HG02678 (cell line): ENCODE results near the gene CCSER1.
"Not testable (repeated sequence)": the region's sequence is repeated elsewhere in the genome, so short reads cannot be mapped to it uniquely, and the experiment has no call there.

Experiments used
- ATAC-seq: cut with Tn5 transposase; IDR thresholded peaks from one replicate; pipeline ENCODE4 v1.9.1; 2021; ENCODE audit warnings: mild to moderate bottlenecking, moderate library complexity; ENCODE audit not compliant: unreplicated experiment

The CCSER1 gene

DNA sequence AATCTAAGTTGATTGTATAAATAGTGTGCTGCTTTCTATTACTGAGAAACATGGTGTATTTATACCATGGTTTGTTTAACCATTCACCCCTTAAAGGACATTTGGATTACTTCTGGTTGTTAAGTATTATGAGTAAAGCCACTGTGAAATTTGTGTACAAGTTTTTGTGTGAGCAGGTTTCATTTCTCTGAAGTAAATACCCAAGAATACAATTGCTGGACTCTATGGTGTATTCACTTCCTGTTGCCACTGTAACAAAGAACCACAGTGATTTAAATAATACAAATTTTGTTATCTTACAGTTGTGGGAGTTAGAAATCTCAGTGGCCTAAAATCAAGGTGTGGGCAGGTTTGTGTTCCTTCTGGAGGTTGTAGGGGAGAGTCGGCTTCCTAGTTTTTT, 869.6 kb downstream of the CCSER1 start:
- no peak for ATAC-seq

DNA sequence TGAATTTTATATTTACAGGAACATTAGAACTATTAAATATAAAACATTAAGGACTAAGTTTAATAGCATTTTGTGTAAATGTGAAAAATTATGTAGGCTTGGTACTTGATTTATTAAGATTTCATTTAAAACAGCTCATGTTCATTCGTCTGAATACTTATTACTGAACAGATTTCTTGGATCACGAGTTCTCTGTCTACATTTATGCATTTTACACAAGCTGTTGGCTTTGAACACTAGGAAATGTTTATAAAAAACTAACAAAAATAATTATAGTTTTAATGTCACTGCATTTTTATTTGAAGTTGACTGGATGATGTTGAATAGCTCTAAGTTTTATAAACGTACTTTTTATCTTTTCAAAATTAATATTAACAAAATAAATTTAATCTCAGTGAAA, 888.7 kb downstream of the CCSER1 start:
- no peak for ATAC-seq

DNA sequence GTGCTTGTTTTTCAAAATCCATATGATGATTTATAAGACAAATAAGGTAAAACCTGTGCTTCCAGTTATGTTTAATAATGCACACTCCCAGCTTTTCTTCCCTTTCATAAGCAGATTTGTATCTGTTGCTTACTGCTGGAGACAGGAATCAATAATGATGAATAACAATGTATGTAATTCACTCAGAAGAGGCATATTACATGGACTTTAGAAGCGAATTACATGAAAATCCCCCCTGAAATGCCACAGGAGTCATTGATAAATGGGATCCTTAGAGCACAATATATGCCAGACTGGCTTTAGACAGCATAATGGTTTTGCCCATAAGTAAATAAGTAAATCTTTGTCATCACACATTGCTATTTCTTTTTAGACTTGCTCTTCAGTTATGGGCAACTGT, 892.3 kb downstream of the CCSER1 start:
- no peak for ATAC-seq

DNA sequence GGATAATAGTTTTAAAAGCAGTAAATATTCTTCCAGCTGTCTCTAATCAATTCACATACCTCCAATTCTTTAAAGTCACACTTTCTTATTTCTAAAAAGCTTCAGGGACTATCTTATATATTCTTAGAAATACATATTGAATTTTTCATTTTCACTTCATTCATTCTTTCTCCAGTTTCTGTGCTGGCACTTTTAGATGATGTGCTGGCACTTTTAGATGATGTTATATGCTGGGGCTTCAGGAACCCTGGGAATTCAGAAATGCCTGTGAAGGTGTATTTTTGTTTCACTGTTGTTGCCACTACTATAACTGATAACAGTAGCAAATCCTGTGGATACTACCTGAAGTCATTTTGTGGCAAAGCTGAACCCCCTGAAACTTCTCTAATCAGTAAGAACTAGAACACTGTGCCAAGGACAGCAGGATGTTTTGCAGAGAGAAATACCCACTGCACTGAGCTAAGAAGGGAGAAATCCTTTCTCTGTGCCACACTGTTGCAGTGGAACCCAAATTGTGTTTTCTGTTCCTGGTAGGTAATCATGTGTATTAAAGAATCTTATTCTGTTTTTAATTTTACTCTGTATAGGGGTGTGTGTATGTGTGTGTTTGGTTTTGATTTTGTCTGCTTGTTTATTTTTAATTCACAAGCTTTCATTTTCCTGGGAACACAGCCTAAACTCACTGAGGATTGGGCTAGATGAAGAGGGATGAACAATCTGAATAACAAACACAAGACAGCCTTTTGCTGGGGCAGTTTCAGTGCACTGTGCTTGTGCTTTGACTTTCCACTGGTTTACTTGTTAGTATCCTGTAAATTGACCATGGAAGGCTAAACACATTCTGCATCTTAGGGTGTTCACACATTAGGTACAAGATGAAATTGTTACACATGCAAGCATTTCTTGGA, 898.3 kb downstream of the CCSER1 start:
- no peak for ATAC-seq

DNA sequence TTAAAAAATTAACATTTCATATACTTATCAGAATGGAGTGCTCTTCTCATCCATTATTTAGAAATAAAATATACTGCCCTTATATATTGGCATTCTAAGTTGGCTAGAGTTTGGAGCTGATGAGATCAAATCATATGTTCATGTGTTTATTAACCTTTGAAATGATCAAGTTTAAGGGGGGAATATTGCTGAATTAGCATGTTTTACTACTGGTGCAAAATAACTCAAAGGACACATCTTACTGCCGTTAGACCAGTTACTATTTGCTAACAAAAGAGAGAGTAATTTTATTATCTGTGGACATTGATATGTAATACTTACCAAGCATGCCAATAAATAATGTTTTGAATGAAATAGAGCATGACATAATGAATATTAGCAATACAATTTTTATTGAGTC, 901.0 kb downstream of the CCSER1 start:
- ATAC-seq = no peak

DNA sequence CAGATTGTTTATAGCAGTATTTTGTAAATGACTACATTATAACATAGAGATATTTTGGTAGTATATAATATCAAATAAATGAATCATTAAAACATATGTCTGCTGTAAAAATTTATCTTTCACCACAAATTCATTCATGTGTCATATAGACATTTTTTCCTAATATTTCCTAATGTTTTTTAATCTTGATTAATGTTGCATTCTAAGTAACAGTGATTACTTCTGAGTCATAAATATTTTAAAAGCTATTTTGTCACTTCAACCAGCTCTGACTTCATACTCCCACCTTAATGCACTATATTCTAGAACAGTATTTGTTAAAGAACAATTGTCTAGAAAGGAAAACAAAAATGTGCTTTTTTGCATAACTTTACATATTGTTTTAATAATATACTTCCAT, 904.6 kb downstream of the CCSER1 start:
- no peak for ATAC-seq

DNA sequence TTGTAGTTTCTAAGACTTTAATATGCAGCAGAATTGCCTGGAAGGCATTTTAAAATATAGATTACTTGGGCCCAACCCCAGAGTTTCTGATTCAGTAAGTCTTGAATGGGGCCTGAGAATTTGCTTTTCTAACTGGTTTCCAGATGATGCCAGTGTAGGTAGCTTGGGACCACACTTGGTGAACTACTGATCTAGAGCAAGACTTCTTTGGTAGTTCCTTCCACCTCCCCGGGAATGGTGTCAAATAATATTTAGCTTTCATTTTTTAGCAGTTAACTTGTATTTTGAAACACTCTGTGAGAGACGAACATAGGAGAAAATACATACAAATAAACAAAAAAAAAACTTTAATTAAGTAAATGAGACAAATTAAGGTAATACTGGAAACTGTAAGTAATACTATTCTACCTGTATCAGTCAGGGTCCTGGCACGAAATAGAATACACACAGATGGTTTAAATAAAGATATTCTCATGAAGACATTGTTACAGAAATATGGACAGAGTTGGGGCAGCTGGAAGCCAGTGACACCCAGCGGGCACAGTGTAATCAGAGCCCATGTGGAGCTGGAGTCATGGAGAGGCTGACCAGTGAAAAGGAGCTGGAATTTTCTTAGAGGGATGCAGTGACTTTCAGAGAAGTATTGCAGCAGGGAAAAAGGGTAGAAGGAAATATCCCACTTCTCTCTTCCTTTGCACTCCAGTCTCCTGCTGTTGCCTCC, 905.7 kb downstream of the CCSER1 start:
- ATAC-seq = no peak

DNA sequence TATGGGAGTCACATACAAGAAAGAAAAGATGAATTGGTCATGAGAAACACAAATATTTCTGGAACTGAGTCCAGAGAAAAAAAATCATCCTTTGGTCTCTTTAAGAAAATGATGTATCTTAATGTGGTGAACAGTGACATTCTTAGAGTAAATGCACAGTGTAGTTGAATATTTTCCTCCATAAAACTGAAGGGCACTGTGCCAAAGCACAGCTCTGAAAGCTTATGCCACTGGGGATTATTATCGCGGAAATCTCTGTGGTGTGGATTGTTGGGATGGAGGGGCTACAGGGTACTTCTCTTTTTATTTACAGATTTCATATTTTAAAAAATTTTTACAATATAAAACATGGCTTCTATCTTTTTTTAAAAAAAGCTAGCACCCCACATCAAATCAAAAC, 908.1 kb downstream of the CCSER1 start:
- no peak for ATAC-seq

DNA sequence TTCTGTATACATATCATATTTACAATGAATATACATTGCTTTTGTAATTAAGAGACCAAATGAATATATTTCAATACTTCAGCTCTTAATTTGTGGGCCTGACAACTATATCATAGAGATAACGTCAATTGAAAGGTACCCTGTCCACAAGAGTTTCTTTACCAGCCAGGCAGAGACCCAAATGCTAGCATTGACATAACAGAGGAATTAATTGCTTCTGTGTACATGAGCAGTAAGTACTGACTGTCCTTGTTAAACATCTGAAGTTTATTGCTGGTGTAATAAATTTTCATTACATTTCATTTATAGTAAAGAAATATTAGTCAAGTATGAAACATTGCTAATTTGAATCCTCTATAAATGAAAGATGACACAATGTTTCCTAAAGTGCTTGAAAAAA, 910.8 kb downstream of the CCSER1 start:
- ATAC-seq = no peak

DNA sequence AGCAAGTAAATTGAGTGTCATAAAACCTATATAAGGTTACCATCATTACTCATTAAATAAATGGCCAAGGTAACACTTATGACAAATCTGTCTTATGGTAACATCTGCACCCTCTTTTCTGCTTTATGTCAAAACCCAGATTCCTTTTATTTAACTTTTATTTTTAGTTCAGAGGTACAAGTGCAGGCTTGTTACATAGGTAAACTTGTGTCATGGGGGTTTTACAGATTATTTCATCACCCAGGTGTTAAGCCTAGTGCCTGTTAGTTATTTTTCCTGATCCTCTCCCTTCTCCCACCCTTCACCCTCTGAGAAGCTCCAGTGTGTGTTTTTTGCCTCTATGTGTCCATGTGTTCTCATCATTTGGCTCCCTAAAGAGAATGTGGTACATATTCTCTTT, 930.7 kb downstream of the CCSER1 start:
- ATAC-seq = no peak

DNA sequence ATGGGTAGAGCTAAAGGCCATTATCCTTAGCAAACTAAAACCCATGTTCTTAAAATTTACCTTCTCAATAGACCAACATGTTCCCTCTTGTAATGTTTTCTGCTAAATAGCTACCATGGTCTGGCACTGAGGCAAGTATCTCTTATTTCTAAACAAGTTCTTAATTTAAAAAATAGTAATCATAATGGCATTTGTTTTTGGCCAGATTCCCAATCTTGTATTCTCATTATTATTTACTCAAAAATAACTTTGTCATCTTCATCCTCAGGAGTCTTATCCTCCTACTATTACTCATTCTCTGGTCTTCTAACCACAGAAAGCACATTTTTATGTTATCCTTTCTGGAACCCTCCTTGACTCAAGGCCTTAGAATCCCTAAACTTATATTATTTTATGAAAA, 931.2 kb downstream of the CCSER1 start:
- ATAC-seq = no peak

DNA sequence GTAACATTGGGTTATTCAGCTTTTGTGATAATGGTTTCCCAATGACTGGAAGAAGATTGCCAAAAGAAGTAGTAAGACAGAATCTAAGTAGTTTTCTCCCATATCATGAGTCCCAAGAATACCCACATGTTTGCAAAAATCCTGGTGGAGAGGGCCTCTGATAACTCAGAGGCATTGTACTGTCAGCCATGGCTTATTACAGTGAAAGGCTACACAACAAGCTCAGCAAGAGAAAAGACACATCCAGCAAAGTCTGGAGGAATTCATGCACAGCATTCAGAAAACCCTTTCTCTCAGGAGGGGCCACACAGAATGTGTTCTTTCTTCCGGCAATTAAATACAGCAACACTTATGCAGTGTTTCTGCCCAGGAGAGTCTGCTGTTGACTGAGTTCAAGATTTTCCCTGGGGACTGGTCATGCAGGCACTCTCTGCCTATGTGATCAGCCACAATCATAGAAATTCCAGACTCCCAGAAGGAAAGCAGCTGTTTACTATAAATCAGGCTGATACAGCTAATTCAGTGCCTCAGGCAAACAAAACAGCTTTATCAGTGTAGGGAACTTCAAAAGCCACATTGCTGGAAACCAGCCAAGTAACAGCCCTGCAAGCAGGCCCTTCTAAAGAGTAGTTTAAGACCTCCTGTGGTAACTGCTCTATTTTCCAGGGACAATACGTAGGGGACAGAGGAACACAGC, 937.1 kb downstream of the CCSER1 start:
- ATAC-seq = no peak

DNA sequence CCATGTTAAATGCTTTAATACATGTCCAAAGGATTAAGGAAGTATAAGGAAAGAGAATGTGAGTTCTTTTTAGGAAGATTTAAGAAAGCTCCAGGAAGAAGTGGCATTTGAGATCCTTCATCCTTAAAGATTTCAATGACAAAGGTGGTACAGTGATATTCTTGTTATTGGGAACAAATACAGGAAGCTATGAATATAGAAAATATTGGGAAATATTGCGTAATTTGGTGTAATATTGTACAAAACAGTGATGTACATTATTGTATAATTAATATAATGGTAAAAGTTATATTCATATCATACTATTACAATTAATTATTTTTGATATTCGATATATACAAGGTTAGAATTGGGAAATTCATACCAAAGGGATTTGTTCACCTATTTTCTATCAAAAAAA, 937.9 kb downstream of the CCSER1 start:
- no peak for ATAC-seq

DNA sequence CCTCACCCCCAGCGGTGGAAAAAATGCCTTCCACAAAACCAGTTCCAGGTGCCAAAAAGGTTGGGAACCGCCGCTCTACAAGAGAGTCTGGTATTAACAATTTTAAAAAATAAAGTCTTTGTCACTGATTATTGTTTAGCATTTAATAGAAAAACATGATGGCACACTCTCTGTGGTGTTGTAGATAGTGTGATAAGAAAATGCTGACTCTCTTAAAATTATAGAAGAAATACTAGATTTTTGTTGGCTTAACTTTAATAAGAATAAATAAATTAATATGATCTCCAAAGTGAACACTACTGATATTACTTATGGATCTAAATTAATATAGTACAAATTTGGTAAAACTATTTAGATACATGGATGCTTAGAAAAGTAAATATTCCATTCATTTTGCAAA, 943.5 kb downstream of the CCSER1 start:
- ATAC-seq = no peak

DNA sequence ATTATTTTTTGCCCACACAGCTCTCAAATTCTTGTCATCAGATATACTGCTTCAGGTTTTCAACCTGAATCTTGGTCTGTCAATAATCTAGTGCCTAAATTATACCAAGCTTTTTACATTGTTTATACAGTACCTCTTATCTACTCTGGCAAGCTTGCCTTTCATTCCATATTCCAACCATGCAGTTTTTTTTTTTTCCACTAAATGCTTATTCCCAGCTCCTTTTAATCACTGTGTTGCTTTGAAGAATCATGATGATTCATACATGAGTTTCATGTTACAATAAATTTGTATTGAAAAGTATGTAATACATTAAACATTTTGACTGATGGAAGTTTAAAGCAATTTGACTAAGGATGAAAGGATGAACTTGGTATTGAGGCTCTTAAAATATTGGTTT, 949.0 kb downstream of the CCSER1 start:
- ATAC-seq = no peak

DNA sequence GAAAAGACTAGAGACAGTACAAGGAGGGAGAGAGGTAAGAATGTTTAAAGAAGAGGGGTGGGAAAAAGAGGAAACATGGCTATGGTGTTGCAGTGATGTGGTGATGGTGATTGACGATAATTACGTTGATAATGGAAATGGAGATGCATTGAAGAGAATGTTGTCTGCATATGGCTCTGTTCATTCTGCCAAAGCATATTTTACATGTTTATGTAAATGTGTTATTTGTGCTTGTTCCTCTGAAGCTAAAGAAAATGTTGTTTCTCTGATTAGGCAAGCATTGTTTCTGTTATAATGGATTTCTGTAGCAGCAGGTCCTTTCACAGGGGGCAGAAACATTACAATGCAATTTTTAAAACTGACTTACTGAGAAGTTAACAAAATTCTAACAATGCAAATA, 958.8 kb downstream of the CCSER1 start:
- ATAC-seq = no peak

DNA sequence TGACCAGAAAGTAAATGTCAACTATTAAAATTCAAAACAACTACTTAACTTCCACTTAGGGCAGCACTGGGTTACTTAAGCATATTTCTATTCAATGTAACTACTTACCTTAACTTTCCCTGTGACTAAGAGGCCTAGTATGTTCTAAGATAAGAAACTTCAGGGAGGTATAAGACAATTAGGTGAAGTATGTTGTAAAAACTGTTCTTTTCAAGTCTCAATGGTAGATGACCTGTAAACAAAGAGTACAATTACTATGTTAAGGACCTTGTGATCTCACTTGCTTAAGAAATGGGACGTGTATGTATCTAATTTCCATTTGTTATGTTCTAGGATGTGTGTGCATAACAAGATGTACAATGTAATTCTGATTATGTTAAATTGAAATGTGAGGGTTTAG, 960.5 kb downstream of the CCSER1 start:
- ATAC-seq = no peak

DNA sequence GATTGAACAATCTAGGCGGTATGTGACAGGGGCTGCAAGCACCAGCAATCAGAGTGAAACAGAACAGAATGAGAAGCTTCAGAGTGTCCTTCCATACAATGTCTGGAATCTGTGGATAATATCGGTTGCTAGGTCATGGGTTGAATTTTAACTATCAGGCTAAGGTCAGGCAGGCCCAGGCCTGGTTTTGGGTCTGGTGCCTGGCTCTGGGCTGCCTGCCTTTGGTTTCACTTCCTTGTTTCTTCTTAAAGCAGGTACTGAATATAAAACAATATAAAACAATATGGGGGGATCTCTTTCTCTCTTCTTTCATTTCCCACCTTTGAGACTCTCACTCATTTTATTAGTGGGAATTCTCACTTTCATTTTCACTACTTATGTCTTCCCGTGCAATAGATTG, 962.0 kb downstream of the CCSER1 start:
- ATAC-seq = no peak

DNA sequence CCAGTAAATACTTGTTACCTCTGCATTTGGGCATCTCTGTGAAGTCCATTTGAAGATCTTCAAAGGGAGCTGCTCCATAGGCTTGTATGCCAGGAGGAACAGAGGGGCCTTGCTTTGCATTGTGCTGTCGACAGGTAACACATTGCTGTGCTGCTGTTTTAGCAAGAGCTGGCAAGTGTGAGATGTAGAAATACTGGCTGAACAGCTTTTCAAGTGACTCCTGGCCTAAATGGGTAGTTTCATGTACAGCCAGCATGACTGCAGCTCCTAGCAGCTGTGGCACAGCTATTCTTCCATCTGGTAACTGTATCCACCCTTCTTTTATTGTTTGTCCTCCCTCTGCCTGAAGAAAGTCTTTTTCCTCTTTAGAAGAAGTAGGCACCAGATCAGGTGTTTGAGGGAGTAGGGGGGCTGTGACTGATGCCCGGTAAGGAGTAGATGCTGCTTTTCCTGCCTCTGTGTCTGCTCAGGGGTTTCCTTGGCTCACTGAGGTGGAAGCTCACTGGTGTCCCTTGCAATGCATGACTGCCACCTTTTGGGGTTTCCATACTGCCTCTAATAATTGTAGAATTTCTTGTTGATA, 965.3 kb downstream of the CCSER1 start:
- ATAC-seq = no peak

DNA sequence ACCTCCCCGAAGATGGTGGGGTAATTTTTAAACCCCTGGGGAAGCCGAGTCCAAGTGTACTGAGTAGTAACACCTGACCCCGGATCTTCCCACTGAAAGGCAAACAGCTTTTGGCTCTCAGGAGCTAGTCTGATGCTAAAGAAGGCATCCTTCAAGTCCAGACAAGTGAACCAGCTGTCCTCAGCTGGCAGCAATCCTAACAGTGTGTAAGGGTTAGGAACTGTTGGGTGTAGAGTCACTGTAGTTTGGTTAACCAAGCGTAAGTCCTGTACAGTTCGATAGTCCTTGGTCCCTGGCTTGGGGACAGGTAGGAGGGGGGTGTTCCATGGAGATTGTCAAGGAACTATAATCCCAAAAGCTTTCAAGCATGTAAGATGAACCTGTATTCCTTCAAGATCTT, 967.0 kb downstream of the CCSER1 start:
- not testable (repeated sequence) for ATAC-seq

DNA sequence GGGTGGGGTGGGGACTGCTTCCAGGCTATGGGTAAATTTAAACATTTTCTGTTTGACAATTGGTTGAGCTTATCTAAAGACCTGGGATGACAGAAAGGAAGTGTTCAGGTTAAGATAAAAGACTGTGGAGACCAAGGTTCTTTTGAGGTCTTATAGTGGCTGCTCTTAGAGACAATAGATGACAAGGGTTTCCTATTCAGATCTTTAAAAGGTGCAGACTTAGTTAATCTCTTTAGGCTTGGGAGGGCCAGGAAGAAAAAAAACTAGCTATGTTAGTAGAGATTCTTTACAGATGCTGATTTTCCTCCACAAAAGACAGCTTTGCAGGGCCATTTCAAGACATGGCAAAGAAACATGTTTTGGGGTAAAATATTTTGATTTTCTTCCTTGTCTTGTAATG, 972.5 kb downstream of the CCSER1 start:
- no peak for ATAC-seq
